Skeletal muscle satellite cell (primary cell): ENCODE results near the gene CHSY3. TPM values are rescaled to one million over a fixed set of nuclear protein-coding genes. Genes with fewer than 3 reads are reported as not detected.

Source experiments
- H3K27me3 ChIP-seq: 2 replicates; pipeline ENCODE4 v1.7.0; 2013; ENCODE audit warnings: low read length; ENCODE audit not compliant: control insufficient read depth, insufficient read depth
- H3K36me3 ChIP-seq: 2 replicates; pipeline ENCODE4 v1.7.0; 2013; ENCODE audit warnings: mild to moderate bottlenecking, control low read depth, low read length; ENCODE audit not compliant: insufficient read depth
- H3K4me1 ChIP-seq: 2 replicates; pipeline ENCODE4 v1.7.0; 2013; ENCODE audit warnings: low read length; ENCODE audit not compliant: control insufficient read depth, insufficient read depth
- H3K4me2 ChIP-seq: 2 replicates; pipeline ENCODE4 v1.7.0; 2013; ENCODE audit warnings: mild to moderate bottlenecking, low read length
- H3K4me3 ChIP-seq: 2 replicates; pipeline ENCODE4 v1.7.0; 2013; ENCODE audit warnings: low read length
- H3K9ac ChIP-seq: 2 replicates; pipeline ENCODE4 v1.7.0; 2013; ENCODE audit warnings: mild to moderate bottlenecking, low read depth, low read length, moderate library complexity
- H3K9me3 ChIP-seq: replicated peaks from 2 replicates; pipeline ENCODE4 v1.7.0; 2013; ENCODE audit warnings: mild to moderate bottlenecking, control low read depth, low read length
- total RNA-seq: library from RNA; depleted of rRNA; stranded (reverse); fragments of >200 nt; gene quantifications from 2 replicates; pipeline ENCODE4 v1.2.3, GENCODE V29; 2012; rRNA removed

Gene CHSY3
- total RNA-seq, result 4.4 and 6.8 TPM in 2 replicates

DNA sequence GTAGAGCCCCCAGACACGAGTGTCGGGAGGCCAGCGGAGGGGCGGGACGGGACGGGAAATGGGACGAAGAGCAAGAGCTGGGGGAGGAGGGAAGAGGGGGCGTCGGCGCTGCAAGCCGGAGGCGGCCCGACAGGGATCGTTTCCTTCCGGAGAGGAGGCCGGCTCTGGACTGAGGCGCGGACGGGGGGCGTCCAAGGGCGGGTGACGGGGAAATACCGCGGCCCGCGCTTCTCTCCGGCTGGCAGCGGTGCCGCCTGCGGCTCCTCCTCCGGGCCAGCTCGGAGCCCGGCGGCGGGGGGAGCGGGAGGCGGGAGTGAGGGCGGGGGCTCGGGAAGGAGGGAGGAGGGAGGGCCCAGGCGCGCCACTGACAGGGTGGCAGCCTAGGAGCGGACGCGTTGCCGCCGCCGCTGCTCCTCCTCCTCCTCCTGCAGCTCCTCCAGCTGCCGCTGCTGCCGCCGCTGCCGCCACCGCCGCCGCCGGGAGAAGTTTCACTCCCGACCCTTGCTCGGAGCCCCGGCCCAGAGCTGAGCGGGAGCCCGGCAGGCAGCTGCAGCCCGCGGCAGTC is at the start of gene CHSY3:
CHSY3 (plus strand) TSS at position 364 of the 565 bp plus-strand sequence.
- H3K4me2 ChIP-seq, result peak within 1 kb of the TSS; percentile 92
- peaks cover 7% of the 10 kb centered on the region for H3K4me1 ChIP-seq
- peak within 1 kb of the TSS; percentile 87 for H3K4me3 ChIP-seq
- H3K36me3 ChIP-seq, result no peaks in the 10 kb centered on the region
- H3K27me3 ChIP-seq, result no peaks in the 10 kb centered on the region
- peak within 1 kb of the TSS; percentile 81 for H3K9ac ChIP-seq
- H3K9me3 ChIP-seq, result no peaks in the 10 kb centered on the region

DNA sequence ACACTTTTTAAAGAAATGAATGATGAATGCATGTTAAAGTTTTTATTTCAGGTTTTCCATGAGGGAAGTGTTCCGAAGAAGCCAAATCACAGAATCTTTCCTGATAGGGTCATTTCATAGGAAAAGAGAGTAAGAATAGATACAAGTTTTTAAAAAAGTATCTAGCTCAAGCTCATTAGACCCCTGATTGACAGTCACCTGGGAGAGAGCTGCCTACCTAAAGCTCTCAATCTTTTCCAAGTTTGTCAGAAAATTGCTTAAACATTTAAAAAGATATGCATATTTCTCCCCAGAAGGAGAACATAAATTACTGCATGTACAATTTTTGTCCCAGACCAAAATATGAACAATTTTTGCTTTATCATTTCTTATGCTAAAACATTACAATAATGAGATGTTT is 47.9 kb upstream of the CHSY3 start:
- Histone ChIP-seq H3K4me1 (no peaks in the 10 kb centered on the region), H3K4me3 (no peak overlapping the region), H3K36me3 (no peaks in the 10 kb centered on the region), H3K27me3 (no peaks in the 10 kb centered on the region), H3K9me3 (no peaks in the 10 kb centered on the region), H3K9ac (no peak overlapping the region), H3K4me2 (no peak overlapping the region)

DNA sequence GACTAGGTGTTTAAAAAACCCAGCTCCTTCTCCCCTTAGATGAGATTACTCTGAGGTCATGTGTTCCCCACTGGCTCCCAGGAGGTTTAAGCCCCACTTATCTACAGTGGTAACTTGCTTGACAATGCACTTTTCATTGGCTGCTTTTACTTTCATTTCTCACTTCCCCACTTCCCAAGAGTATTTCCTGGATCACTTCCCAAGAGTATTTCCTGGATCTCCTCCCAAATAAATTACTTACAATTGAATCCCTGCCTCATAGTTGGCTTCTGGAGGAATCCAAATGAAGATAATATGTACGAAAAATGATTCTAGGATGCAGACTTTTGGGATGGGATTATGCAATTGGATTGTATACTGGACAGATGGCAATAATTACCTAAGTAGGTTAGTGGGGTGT is 47.1 kb upstream of the CHSY3 start:
- no peak overlapping the region for H3K4me3 ChIP-seq
- H3K36me3 ChIP-seq, result no peaks in the 10 kb centered on the region
- no peaks in the 10 kb centered on the region for H3K27me3 ChIP-seq
- H3K4me2 ChIP-seq, result no peak overlapping the region
- H3K9me3 ChIP-seq, result no peaks in the 10 kb centered on the region
- no peak overlapping the region for H3K9ac ChIP-seq
- H3K4me1 ChIP-seq, result no peaks in the 10 kb centered on the region

DNA sequence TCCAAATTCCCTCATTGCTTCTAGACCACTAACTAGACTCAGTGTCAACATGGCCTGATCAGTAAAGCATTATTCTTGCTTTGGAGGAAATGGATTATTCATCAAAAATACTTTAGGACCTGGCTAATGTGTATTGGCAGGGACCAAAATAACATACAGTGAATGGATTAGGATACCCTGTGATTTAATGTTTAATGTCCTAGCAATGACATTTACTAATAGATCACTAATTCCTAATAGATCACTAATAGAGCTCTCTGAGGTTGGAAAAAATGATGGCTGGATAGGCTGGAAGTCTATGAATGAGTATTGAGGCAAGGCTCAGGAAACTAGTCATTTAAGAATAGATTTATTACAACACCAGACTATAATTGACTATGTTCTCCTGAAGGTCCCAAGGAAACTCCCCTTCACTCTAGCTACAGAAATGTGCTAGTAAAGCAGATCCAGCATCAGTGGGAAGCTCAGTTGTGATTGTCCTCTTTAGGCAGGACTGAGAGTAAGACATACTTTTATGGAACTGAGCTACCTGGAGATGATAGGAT is 46.1 kb upstream of the CHSY3 start:
- no peaks in the 10 kb centered on the region for H3K27me3 ChIP-seq
- no peak overlapping the region for H3K4me3 ChIP-seq
- H3K9ac ChIP-seq, result no peak overlapping the region
- no peaks in the 10 kb centered on the region for H3K4me1 ChIP-seq
- no peaks in the 10 kb centered on the region for H3K9me3 ChIP-seq
- H3K36me3 ChIP-seq, result no peaks in the 10 kb centered on the region
- no peak overlapping the region for H3K4me2 ChIP-seq

DNA sequence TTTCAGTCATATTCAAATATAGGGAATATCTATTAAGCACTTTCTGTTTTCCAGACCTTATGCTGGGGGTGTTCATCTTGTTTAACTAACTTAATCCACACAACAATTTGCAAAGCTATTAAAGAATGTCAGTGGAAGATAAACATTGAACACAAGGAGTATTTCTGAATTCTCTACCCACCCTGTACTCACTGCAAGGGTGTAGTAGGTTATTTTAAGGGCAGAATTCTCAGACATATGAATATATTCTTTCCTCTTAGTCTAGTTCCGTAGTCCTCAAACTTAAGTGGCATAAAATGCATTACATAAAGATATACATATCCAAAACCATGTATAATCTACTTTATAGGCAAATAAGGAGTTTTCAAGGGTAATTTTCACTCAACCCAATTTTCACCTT is 19.9 kb upstream of the CHSY3 start:
- no peak overlapping the region for H3K4me3 ChIP-seq
- no peaks in the 10 kb centered on the region for H3K4me1 ChIP-seq
- H3K4me2 ChIP-seq, result no peak overlapping the region
- H3K27me3 ChIP-seq, result no peaks in the 10 kb centered on the region
- H3K9ac ChIP-seq, result no peak overlapping the region
- H3K36me3 ChIP-seq, result no peaks in the 10 kb centered on the region
- no peaks in the 10 kb centered on the region for H3K9me3 ChIP-seq

DNA sequence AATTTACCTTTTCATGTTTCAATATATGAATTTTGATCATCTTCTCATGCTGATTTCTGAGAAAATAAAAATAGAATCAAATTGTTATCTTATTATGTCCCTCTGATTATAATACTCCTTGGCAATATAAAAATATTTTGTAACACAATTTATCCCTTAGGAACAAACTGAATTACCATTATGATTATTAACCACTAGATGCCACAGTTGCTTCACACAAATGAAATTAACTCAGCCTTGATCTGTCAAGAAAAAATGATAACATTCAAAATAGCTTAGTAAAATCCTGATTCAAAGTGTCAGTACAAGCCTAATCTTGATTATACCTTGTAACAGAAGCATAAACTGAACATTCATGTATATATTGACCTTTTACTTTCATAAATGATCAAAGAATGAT is 4.8 kb upstream of the CHSY3 start:
- H3K27me3 ChIP-seq, result no peaks in the 10 kb centered on the region
- no peak overlapping the region for H3K4me3 ChIP-seq
- H3K4me2 ChIP-seq, result no peak overlapping the region
- no peaks in the 10 kb centered on the region for H3K4me1 ChIP-seq
- H3K36me3 ChIP-seq, result no peaks in the 10 kb centered on the region
- no peak overlapping the region for H3K9ac ChIP-seq
- no peaks in the 10 kb centered on the region for H3K9me3 ChIP-seq

DNA sequence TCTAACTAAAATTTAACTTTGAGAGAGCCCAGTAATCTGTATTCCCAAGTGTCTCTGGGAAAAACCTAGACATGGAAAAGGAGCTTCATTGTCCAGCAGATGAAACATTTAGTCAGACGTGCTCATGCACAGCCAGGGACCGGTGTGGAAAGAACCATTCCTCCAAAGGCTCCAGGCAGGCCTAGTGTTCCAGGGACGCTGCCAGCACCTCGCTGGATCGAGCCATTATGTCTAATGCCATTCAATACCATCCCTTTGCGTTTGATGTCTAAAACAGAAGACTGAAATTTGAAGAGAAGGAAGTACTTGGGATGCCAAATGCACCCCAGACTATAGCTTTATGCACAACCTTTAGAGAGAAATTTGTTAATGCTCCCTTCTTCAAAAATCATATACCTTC is 1.4 kb upstream of the CHSY3 start:
- H3K27me3 ChIP-seq, result no peaks in the 10 kb centered on the region
- no peak overlapping the region for H3K4me3 ChIP-seq
- H3K4me2 ChIP-seq, result no peak overlapping the region
- peaks cover 7% of the 10 kb centered on the region for H3K4me1 ChIP-seq
- H3K9me3 ChIP-seq, result no peaks in the 10 kb centered on the region
- no peaks in the 10 kb centered on the region for H3K36me3 ChIP-seq
- no peak overlapping the region for H3K9ac ChIP-seq

DNA sequence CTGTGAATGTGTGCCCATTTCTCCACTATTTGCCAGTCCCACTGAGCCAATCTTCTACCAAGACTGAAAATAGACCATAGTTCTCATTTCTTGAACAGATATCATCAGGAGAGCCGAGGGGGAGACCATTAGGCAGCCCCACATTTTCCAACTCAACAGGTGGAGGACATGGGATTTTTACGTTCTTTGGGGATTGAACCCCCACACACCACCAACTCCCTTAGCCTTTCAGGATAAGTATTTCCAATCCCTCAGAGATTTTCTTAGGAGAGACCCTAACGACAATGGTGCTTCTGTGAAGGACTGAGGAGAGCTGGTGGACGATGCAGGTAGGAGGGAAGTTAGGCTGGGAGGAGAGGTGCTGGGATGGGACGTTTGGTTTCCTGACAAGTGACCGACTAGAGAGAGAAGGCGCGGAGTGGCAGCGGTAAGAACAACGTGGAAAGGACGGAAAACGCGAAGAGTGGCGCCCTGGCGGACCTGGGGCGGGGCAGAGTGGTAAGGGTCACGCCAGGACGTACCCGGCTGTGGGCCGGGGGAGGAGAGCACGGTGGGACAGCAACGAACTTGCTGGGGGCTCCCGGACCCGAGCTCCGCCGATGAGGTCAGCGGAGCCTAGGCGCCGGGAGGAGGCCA is 681 bp upstream of the CHSY3 start:
- Histone ChIP-seq H3K9ac (peak overlapping the region; percentile 81), H3K4me1 (peaks cover 7% of the 10 kb centered on the region), H3K4me2 (peak overlapping the region; percentile 92)

DNA sequence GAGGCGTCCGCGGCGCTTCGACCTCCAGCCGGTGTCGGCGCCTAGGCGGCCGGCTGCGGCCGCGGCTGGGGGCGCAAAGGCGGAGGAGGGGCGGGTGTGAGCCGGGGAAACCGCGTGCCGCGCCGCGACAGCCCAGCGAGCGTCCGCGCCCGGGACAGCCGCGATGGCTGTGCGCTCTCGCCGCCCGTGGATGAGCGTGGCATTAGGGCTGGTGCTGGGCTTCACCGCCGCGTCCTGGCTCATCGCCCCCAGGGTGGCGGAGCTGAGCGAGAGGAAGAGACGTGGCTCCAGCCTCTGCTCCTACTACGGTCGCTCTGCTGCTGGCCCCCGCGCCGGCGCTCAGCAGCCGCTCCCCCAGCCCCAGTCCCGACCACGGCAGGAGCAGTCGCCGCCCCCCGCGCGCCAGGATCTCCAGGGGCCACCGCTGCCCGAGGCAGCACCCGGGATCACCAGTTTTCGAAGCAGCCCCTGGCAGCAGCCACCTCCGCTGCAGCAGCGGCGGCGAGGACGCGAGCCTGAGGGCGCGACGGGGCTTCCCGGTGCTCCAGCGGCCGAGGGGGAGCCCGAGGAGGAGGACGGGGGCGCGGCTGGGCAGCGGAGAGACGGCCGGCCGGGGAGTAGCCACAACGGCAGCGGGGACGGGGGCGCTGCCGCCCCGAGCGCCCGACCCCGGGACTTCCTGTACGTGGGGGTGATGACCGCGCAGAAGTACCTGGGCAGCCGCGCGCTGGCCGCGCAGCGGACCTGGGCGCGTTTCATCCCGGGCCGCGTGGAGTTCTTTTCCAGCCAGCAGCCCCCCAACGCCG is 605 bp downstream of the CHSY3 start:
- H3K4me2 ChIP-seq, result peak overlapping the region; percentile 92
- no peaks in the 10 kb centered on the region for H3K9me3 ChIP-seq
- peak overlapping the region; percentile 87 for H3K4me3 ChIP-seq
- peak overlapping the region; percentile 81 for H3K9ac ChIP-seq
- H3K4me1 ChIP-seq, result peaks cover 7% of the 10 kb centered on the region
- H3K36me3 ChIP-seq, result no peaks in the 10 kb centered on the region
- H3K27me3 ChIP-seq, result no peaks in the 10 kb centered on the region

More for the DNA sequence above, 681 bp upstream of the CHSY3 start:
- Histone ChIP-seq H3K9me3 (no peaks in the 10 kb centered on the region), H3K27me3 (no peaks in the 10 kb centered on the region), H3K4me3 (peak overlapping the region; percentile 87), H3K36me3 (no peaks in the 10 kb centered on the region)

DNA sequence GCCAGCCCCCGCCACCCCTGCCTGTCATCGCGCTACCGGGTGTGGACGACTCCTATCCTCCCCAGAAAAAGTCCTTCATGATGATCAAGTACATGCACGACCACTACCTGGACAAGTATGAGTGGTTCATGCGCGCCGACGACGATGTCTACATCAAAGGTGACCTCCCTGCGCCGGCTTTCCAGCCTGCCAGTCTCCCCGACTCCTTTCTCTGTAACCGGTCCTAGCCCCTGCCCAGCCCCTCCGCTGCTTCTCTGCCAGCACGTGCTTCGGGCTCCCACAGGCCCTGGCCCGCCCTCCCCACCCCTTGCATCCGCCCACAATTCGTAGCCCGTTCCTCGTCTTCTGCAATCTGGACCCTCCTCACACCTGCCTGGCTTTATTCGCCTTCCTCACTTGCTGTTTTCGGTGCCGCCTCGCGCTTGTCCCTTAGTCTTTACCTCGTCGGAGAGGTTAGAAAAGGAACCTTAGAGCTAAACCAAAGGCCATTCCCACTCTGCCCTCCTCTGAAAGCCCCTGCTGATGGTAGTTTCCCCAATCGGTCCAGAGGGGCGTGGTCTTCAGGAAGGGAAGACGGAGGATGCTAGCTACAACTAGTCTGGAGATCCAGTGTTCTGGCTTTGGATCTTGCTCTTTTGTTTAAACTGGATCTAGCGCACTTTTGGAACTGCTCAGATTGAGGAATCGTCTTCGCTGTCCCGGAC is 1.4 kb downstream of the CHSY3 start:
- Histone ChIP-seq H3K9me3 (no peaks in the 10 kb centered on the region), H3K4me1 (peaks cover 7% of the 10 kb centered on the region), H3K9ac (peak overlapping the region; percentile 81), H3K36me3 (no peaks in the 10 kb centered on the region), H3K4me2 (peak overlapping the region; percentile 92), H3K4me3 (peak overlapping the region; percentile 87), H3K27me3 (no peaks in the 10 kb centered on the region)
